GM21529 (cell line): ENCODE results near the gene DOCK6.

Source experiments
- ATAC-seq: cut with Tn5 transposase; IDR thresholded peaks from one replicate; pipeline ENCODE4 v1.9.1; 2021; ENCODE audit not compliant: unreplicated experiment

The DOCK6 gene

DNA sequence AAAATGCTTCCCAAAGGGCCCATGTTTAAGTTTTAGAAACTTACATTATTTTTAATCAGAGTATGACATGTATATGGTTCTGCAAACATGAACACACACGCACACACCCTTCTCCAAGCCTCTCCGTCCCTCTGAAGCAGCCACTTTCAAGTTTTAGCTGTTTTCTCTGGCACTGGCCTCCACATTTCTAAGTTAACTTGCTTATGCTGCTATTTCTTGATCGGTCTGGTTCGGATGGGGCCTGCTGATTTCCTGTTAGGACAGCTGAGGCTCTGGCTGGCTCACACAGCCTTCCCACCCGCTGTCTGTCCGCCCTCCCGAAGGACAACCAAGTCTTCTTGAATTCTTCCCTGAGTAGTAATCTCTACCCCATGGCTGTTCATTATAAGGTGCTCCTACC is 111.1 kb downstream of the DOCK6 start:
- ATAC-seq = no peak
